ENCODE data around the gene SYPL1. TPM values are rescaled to one million over a fixed set of nuclear protein-coding genes. Genes with fewer than 3 reads are reported as not detected.

SYPL1 gene
- 64.5 and 101 TPM in 2 replicates for total RNA-seq

GRCh38 chr7:106112118-106112971 is at the start of gene SYPL1:
Gene SYPL1, minus strand, starts transcription at chr7:106112312. Its CDS starts 104 bp downstream, at chr7:106112208.

Other genes with a start within 250 kb of the SYPL1 start
- 11.3 and 11.9 TPM in 2 replicates for gene ATXN7L1, start 235.7 kb downstream of the SYPL1 start, total RNA-seq
- gene CDHR3, start 149.0 kb downstream of the SYPL1 start, total RNA-seq, result 11.2 and 12.9 TPM in 2 replicates
- 80.1 and 120 TPM in 2 replicates for gene NAMPT, start 172.7 kb upstream of the SYPL1 start, total RNA-seq